Nucleus accumbens (tissue), 56 donors: ENCODE measurements around the gene ZNF445.
"Not testable (repeated sequence)": the region's sequence is repeated elsewhere in the genome, so short reads cannot be mapped to it uniquely, and the experiment has no call there.

Source experiments
- DNase-seq, 56 donors: peaks; one replicate each; lab custom pipeline; 2025; lab: John Stamatoyannopoulos, UW

The ZNF445 gene

GRCh38 chr3:44411031-44411645 is 66.3 kb downstream of the ZNF445 start:
- no peak for DNase-seq

GRCh38 chr3:44409640-44410410 is 67.6 kb downstream of the ZNF445 start:
- DNase-seq = no peak

GRCh38 chr3:44402548-44402947 is 74.9 kb downstream of the ZNF445 start:
- no peak for DNase-seq

GRCh38 chr3:44400771-44401170 is 76.7 kb downstream of the ZNF445 start:
- no peak for DNase-seq

GRCh38 chr3:44398853-44399252 is 78.6 kb downstream of the ZNF445 start:
- no peak for DNase-seq

- DNase-seq = not testable (repeated sequence)
Measured at GRCh38 chr3:44398271-44398670, 79.2 kb downstream of the ZNF445 start.

GRCh38 chr3:44396200-44397171 is 81.0 kb downstream of the ZNF445 start:
- no peak for DNase-seq

GRCh38 chr3:44395714-44396113 is 81.8 kb downstream of the ZNF445 start:
- no peak for DNase-seq

- no peak for DNase-seq
Measured at GRCh38 chr3:44392489-44392888, 85.0 kb downstream of the ZNF445 start.

GRCh38 chr3:44387404-44387803 is 90.1 kb downstream of the ZNF445 start:
- no peak for DNase-seq
